Iris pigment epithelial cell (primary cell): ENCODE results near the gene SLC13A1.
"Not testable (repeated sequence)": the region's sequence is repeated elsewhere in the genome, so short reads cannot be mapped to it uniquely, and the experiment has no call there.

Experiments
- DNase-seq: peaks from one replicate; pipeline ENCODE4 v3.0.0-alpha.2; 2011; ENCODE audit warnings: low read depth

SLC13A1 gene

GRCh38 chr7:123126691-123127090 is 73.1 kb downstream of the SLC13A1 start:
- no peak for DNase-seq

- DNase-seq, result no peak
These were observed 73.6 kb downstream of the SLC13A1 start for GRCh38 chr7:123126171-123126570.

- no peak for DNase-seq
These were observed 74.5 kb downstream of the SLC13A1 start for GRCh38 chr7:123125231-123125630.

DNA sequence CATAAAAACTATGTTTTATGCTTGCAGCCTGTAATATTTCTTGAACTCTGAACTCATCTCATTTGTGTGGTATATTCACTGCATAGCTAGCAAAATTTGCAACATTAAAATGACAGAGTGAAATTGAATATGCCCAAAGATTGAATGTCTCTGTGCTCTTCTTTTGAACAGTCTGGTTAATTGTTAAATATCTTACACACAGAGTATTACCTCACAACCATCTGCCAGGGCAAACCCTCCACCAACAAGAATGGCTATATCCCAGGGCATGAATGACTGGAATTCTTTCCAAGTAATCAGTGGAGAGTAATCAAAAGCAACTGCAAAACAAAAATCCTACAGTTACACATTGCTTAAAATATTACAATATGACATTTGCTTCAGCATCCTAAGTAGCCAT is 76.9 kb downstream of the SLC13A1 start:
- DNase-seq, result no peak

- peak; percentile 73 for DNase-seq
These were observed 79.5 kb downstream of the SLC13A1 start for GRCh38 chr7:123120286-123120685.

DNA sequence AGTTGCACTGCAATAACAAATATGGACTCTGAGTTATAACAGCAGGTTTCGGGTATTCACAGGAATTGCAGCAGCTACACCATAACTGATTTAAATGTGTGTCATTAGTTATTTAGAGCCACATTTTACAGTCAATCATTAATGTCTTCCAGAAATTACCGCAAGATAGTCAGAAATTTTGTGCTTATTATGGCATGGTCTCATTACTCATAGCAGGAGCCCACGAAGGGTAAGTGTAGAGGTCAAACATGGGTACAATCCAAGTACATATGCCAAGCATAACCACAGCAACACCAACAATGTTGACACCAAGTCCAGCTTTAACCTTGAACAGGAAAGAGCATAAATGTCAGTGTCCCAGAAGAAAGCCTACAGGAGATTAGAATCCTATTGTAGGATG is 84.4 kb downstream of the SLC13A1 start:
- DNase-seq, result no peak

DNA sequence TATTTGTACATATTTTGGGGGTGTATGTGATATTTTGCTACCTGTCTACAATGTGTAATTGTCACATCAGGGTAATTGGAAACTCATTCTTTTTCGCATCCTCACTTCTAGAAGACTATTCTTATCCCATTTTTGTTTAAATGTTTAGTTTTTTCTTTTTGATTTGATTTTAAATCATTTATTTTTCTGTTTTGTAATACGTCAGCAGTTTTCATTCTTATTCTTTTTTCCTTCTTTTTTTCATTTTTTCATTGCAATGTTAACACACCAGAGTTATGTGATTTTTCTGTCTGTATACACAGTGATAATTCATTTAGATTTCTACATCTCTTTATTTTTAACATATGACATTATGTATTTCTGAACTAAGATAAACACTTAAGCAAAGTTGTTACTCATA is 85.5 kb downstream of the SLC13A1 start:
- no peak for DNase-seq

DNA sequence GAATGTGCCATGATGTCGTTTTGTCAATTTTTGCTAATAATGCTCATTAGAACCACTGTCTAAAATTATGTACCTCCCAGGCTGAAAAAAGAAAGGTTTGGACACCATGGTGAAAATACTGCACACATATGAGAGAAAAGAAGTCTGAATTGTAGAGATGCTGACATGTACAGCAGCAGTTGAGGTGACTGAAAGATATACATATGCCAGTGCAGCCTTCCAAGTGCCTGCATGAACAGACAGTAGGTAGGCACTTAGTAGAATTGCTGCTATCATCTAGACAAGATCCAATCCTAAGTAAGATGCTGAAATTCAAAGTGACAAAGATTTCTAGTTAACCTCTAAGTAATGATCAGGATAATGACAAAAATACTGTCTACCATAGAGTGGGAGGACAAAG is 86.9 kb downstream of the SLC13A1 start:
- DNase-seq, result no peak

- no peak for DNase-seq
These were observed 100.1 kb downstream of the SLC13A1 start for GRCh38 chr7:123099712-123100111.

DNA sequence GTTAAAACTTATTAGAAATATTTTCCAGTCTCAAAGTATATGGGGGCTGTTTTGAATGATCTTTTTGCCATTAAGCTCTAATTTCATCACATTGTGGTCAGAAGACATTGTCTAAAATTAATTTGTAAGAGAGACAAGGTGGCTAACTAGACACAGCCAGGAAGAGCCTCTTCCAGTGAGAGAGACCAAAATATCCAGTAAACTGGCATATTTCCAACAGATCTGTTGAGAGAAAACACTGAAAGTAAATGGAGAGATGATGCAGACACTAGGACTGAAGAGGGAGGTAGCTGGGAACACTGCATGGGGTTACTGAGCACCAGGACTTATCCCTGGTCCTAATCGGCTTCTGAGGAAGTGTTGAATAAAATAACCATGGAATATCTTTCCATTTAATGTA is 102.8 kb downstream of the SLC13A1 start:
- DNase-seq, result no peak

GRCh38 chr7:123096434-123096833 is 103.3 kb downstream of the SLC13A1 start:
- peak; percentile 10 for DNase-seq

- DNase-seq, result peak; percentile 17
These were observed 109.3 kb downstream of the SLC13A1 start for GRCh38 chr7:123090456-123090855.

GRCh38 chr7:123086910-123087309 is 112.9 kb downstream of the SLC13A1 start:
- not testable (repeated sequence) for DNase-seq

DNA sequence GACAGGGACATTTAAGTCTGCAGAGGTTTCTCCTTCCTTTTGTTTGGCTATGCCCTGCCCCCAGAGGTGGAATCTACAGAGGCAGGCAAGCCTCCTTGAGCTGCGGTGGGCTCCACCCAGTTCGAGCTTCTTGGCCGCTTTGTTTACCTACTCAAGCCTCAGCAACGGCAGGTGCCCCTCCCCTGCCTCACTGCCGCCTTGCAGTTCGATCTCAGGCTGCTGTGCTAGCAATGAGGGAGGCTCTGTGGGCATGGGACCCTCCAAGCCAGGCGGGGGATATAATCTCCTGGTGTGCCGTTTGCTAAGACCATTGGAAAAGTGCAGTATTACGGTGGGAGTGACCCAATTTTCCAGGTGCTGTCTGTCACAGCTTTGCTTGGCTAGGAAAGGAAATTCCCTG is 114.9 kb downstream of the SLC13A1 start:
- DNase-seq, result not testable (repeated sequence)

GRCh38 chr7:123079021-123079420 is 120.7 kb downstream of the SLC13A1 start:
- no peak for DNase-seq

- DNase-seq, result peak; percentile 6
These were observed 123.8 kb downstream of the SLC13A1 start for GRCh38 chr7:123075838-123076467.

DNA sequence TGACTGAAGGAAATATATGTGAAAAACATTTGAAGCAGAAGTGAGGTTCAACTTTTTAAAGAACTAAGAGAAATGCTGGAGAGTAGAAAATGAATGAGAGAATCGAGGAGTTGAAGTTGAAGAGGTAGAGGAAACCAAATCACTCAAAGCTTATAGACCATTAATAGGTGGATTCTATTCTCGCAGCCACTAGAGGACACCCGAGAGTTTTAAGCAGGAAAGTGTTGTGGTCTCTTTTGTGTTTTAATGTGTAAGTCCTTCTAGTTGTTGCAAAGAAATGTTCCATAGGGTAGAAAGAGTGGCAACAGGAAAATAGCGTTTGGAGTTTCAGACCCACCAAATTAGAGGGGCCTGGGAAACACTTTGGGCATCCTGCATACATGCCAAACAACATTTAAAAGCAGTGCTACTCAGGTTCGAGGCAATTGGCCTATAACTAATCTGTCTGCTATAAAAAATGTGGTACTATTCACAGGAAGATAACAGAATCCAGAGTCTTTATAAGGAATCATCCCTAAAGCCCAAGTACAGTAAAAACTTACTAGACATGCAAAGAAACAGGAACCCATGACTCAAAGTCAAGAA is 129.0 kb downstream of the SLC13A1 start:
- peak; percentile 20 for DNase-seq

DNA sequence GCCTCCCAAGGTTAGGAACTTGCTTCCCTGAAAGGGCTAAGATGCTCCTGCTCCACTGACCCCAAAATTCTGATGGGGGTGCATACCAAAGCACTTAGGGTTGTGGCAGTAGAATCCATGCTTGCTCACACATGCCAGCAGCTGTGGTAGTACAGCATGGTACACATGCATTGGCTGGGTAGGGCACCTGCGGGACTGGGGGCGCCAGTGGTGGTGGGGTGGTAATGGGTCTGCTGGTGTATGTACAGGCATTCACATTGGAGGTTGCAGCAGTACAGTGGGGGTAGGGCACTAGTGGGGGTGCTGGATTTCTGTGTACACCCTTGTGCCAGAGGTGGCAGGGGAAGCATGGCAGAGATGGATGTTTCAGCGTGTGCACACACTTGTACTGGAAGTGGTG is 132.0 kb downstream of the SLC13A1 start:
- DNase-seq, result no peak
